HepG2 (cell line): ENCODE data around the gene REST.

Source experiments
- EZH2 ChIP-seq: conservative IDR thresholded peaks from 2 replicates; pipeline ENCODE4 v1.6.1; 2012; ENCODE audit warnings: mild to moderate bottlenecking, low read depth, low read length, moderate library complexity
- FOSL1 ChIP-seq: sonication (generic); formaldehyde crosslinking; IDR thresholded peaks from 2 replicates; pipeline ENCODE4 v1.9.0; 2021; ENCODE audit warnings: missing genetic modification reagents, borderline replicate concordance
- HIVEP1 ChIP-seq: sonication (generic); formaldehyde crosslinking; IDR thresholded peaks from 2 replicates; pipeline ENCODE4 v1.4.0; 2020; ENCODE audit warnings: mild to moderate bottlenecking, missing genetic modification reagents
- HNRNPL ChIP-seq: fragments of 200-400 bp; formaldehyde crosslinking; IDR thresholded peaks from 2 replicates; pipeline ENCODE4 v1.6.1; 2017; ENCODE audit warnings: mild to moderate bottlenecking, low read depth, low read length
- IRF2 ChIP-seq: IDR thresholded peaks from 2 replicates; pipeline ENCODE4 v1.6.1; 2018; ENCODE audit warnings: missing genetic modification reagents, missing compliant biosample characterization
- MAX ChIP-seq: IDR thresholded peaks from 2 replicates; pipeline ENCODE4 v1.6.1; 2012; ENCODE audit warnings: inconsistent platforms
- POLR2A ChIP-seq, 2 experiments: IDR thresholded peaks; 2 replicates each; pipeline ENCODE4 v1.6.1; 2011; ENCODE audit warnings: low read depth in 2 of 2, low read length in 2 of 2, mild to moderate bottlenecking in 1 of 2, moderate library complexity in 1 of 2; ENCODE audit not compliant: insufficient read depth in 1 of 2
- STAT5B ChIP-seq: sonication (generic); formaldehyde crosslinking; IDR thresholded peaks from 2 replicates; pipeline ENCODE4 v1.4.0; 2020; ENCODE audit warnings: missing genetic modification reagents
- ZNF24 ChIP-seq: fragments of 450-650 bp; IDR thresholded peaks from 2 replicates; pipeline ENCODE4 v1.6.1; 2017; ENCODE audit warnings: antibody characterized with exemption, mild to moderate bottlenecking
- ZNF30 ChIP-seq: sonication (generic); formaldehyde crosslinking; IDR thresholded peaks from 2 replicates; pipeline ENCODE4 v1.5.0; 2020; ENCODE audit warnings: mild to moderate bottlenecking, missing genetic modification reagents
- ZNF644 ChIP-seq: IDR thresholded peaks from 2 replicates; pipeline ENCODE4 v1.6.1; 2016; ENCODE audit warnings: low read depth
- TF ChIP-seq, protein P1 (sequence below): sonication (generic); formaldehyde crosslinking; IDR thresholded peaks from 2 replicates; pipeline ENCODE4 v1.8.1; 2023; ENCODE audit warnings: mild to moderate bottlenecking, missing genetic modification reagents
- TF ChIP-seq, protein P2 (sequence below): sonication (generic); formaldehyde crosslinking; IDR thresholded peaks from 2 replicates; pipeline ENCODE4 v1.5.0; 2020; ENCODE audit warnings: missing genetic modification reagents

DNA sequence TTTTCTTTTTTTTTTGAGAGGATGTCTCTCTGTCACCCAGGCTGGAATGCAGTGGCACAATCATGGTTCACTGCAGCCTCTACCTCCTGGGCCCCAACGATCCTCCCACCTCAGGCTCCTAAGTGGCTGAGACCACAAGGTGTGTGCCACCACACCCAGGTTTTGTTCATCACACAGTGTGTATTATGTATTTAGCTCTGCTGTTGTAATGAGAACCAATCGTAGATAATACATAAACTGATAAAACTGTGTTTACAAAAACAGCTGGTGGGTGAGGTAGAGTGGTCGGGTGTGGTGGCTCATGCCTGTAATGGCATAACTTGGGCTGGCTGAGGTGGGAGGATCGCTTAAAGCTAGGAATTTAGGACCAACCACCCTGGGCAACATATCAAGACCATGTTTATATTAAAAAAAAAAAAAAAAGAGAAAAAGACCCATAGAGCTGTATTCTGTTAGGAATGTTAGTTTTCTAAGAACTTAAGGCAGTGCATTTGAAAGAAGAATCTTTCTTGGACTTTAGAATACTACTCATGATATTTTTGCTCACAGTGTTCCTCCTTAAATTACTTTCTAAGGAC lies 105.9 kb downstream of the REST start:
- TF ChIP-seq FOSL1 (CRISPR knock-in tag): no peak
- TF ChIP-seq STAT5B (CRISPR knock-in tag): no peak
- no peak for TF ChIP-seq EZH2
- no peak for TF ChIP-seq ZNF30 (CRISPR knock-in tag)
- TF ChIP-seq MAX: no peak
- no peak for TF ChIP-seq POLR2A (IDR thresholded peaks at IDR 0.05; ENCODE audit: insufficient read depth in 1 of 2, low read depth in 2 of 2, low read length in 2 of 2)
- TF ChIP-seq ZNF644: no peak
- TF ChIP-seq, protein P1, sequence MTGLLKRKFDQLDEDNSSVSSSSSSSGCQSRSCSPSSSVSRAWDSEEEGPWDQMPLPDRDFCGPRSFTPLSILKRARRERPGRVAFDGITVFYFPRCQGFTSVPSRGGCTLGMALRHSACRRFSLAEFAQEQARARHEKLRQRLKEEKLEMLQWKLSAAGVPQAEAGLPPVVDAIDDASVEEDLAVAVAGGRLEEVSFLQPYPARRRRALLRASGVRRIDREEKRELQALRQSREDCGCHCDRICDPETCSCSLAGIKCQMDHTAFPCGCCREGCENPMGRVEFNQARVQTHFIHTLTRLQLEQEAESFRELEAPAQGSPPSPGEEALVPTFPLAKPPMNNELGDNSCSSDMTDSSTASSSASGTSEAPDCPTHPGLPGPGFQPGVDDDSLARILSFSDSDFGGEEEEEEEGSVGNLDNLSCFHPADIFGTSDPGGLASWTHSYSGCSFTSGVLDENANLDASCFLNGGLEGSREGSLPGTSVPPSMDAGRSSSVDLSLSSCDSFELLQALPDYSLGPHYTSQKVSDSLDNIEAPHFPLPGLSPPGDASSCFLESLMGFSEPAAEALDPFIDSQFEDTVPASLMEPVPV (CRISPR knock-in tag): no peak
- TF ChIP-seq HIVEP1 (CRISPR knock-in tag): no peak
- TF ChIP-seq ZNF24: no peak
- TF ChIP-seq, protein P2, sequence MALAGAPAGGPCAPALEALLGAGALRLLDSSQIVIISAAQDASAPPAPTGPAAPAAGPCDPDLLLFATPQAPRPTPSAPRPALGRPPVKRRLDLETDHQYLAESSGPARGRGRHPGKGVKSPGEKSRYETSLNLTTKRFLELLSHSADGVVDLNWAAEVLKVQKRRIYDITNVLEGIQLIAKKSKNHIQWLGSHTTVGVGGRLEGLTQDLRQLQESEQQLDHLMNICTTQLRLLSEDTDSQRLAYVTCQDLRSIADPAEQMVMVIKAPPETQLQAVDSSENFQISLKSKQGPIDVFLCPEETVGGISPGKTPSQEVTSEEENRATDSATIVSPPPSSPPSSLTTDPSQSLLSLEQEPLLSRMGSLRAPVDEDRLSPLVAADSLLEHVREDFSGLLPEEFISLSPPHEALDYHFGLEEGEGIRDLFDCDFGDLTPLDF (CRISPR knock-in tag): no peak
- TF ChIP-seq IRF2 (CRISPR knock-in tag): no peak
- TF ChIP-seq HNRNPL: no peak
